HepG2 (cell line): ENCODE measurements around the gene KDM8. TPM values are rescaled to one million over a fixed set of nuclear protein-coding genes. Genes with fewer than 3 reads are reported as not detected.
A peak's percentile ranks its signal among the peaks of the same experiment; 100 is the strongest.

Experiments used
- AGO2 ChIP-seq: fragments of 200-400 bp; formaldehyde crosslinking; optimal IDR thresholded peaks from 2 replicates; pipeline ENCODE3; 2017; ENCODE audit warnings: mild to moderate bottlenecking, low read depth, low read length, moderate library complexity
- ETV6 ChIP-seq: sonication (generic); formaldehyde crosslinking; conservative IDR thresholded peaks from 2 replicates; pipeline ENCODE4 v1.4.0; 2020; ENCODE audit warnings: missing genetic modification reagents
- FOXA1 ChIP-seq, 2 experiments: fragments of 450-650 bp in 1 of 2; sonication (generic) in 1 of 2; formaldehyde crosslinking in 1 of 2; IDR thresholded peaks; 2 replicates each; pipeline versions ENCODE4 v1.4.0 to v1.6.1; 2016 to 2020; ENCODE audit warnings: missing genetic modification reagents in 1 of 2
- HNRNPUL1 ChIP-seq: fragments of 200-400 bp; formaldehyde crosslinking; IDR thresholded peaks from 2 replicates; pipeline ENCODE4 v1.6.1; 2017; ENCODE audit warnings: low read depth, mild to moderate bottlenecking, low read length, moderate library complexity
- HOXA3 ChIP-seq: sonication (generic); formaldehyde crosslinking; IDR thresholded peaks from 2 replicates; pipeline ENCODE4 v1.5.0; 2020; ENCODE audit warnings: missing genetic modification reagents
- MIER3 ChIP-seq: IDR thresholded peaks from 2 replicates; pipeline ENCODE4 v1.6.1; 2016; ENCODE audit warnings: missing compliant biosample characterization, borderline replicate concordance
- MTF1 ChIP-seq: sonication (generic); formaldehyde crosslinking; IDR thresholded peaks from 2 replicates; pipeline ENCODE4 v1.5.0; 2020; ENCODE audit warnings: missing genetic modification reagents
- PHF8 ChIP-seq: sonication (generic); formaldehyde crosslinking; IDR thresholded peaks from 2 replicates; pipeline ENCODE4 v1.5.0; 2020; ENCODE audit warnings: missing genetic modification reagents
- RARA ChIP-seq: IDR thresholded peaks from 2 replicates; pipeline ENCODE4 v1.6.1; 2016; ENCODE audit warnings: missing genetic modification reagents, missing compliant biosample characterization
- TAF15 ChIP-seq: fragments of 200-400 bp; formaldehyde crosslinking; IDR thresholded peaks from one replicate; pipeline ENCODE4 v1.6.1; 2018; ENCODE audit warnings: mild to moderate bottlenecking, low read depth, low read length; ENCODE audit not compliant: poor library complexity, severe bottlenecking
- ZNF496 ChIP-seq: sonication (generic); formaldehyde crosslinking; IDR thresholded peaks from 2 replicates; pipeline ENCODE4 v1.8.1; 2023; ENCODE audit warnings: mild to moderate bottlenecking, moderate library complexity, missing genetic modification reagents; ENCODE audit not compliant: insufficient replicate concordance
- polyA plus RNA-seq, 8 experiments: library from polyadenylated mRNA; depleted of rRNA in 3 of 8; stranded (reverse) in 7 of 8; unstranded in 1 of 8; fragments of >200 nt; fragmentation: Illumina TruSeq in 4 of 8; extraction: Trizol in 4 of 8; gene quantifications; 2 replicates each; pipeline versions ENCODE4 v1.2.1 to v1.2.3, GENCODE V29; 2011 to 2016; ENCODE audit warnings: low read depth in 4 of 8, missing spikeins in 1 of 8, mixed read lengths in 1 of 8; ENCODE audit not compliant: insufficient read depth in 1 of 8
- total RNA-seq, 5 experiments: library from RNA; depleted of rRNA; stranded (reverse); fragments of >200 nt; fragmentation: Illumina TruSeq; extraction: Trizol; gene quantifications; 2 replicates each; pipeline ENCODE4 v1.2.3, GENCODE V29; 2016; ENCODE audit warnings: low read depth in 1 of 5
- TF ChIP-seq, protein P1 (sequence below): IDR thresholded peaks from 2 replicates; pipeline ENCODE4 v1.6.1; 2016; ENCODE audit warnings: low read depth, missing genetic modification reagents, missing compliant biosample characterization
- TF ChIP-seq, protein P2 (sequence below): IDR thresholded peaks from 2 replicates; pipeline ENCODE4 v1.6.1; 2016; ENCODE audit warnings: missing compliant biosample characterization, missing genetic modification reagents, borderline replicate concordance
- TF ChIP-seq, protein P3 (sequence below): sonication (generic); formaldehyde crosslinking; IDR thresholded peaks from 2 replicates; pipeline ENCODE4 v1.8.1; 2023; ENCODE audit warnings: mild to moderate bottlenecking, moderate library complexity, missing genetic modification reagents
- TF ChIP-seq, protein P4 (sequence below): conservative IDR thresholded peaks from 2 replicates; pipeline ENCODE4 v1.6.1; 2018; ENCODE audit warnings: missing genetic modification reagents
- TF ChIP-seq, protein P5 (sequence below): sonication (generic); formaldehyde crosslinking; IDR thresholded peaks from 2 replicates; pipeline ENCODE4 v1.5.0; 2020; ENCODE audit warnings: mild to moderate bottlenecking, missing genetic modification reagents

KDM8 gene
- total and polyA plus RNA-seq, 2 of the 13 experiments (the other 11 are each of a cell fraction or from before 2014, with no cell fraction given), result 3.3 to 8.6 TPM

DNA sequence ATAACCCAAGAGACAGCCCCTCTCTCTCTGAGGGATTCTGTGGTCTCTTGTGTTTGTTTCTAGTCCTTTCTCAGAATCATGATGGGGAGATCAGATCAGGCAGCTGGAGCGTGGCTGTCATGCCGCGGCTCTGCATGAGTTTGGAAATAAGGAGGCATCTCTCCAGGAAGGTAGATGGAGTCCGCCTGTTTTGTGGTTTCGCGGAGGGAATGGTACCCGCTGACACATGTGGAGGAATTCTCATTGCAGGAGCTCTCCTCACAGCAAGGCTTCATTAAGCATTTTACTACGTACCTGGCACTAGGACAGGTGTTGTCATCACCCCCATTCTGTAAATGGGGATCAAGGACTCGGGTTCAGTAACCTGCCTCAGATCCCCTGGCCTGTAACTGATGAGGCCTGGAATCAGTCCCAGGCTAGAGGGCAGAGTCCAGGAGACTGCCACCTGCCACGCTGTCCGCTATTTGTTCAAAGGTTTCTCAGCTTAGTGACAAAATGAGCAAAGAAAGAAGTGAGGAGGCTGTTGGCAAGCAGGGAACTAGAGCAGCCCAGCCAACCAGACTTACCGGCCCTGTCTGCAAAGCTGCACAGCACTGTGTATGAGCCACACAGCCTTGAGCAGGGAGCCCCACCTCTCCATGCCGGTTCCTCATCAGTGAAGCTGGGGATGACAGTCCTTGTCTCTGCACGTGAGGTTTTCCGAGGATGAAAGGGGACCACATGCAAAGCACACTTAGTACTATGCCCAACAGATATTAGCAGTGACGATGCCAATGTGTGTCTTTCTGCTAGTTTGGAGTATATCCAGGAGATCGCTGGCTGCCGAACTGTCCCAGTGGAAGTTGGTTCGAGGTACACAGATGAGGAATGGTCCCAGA is 11.0 kb downstream of the KDM8 start (continued):
- TF ChIP-seq, protein P1, sequence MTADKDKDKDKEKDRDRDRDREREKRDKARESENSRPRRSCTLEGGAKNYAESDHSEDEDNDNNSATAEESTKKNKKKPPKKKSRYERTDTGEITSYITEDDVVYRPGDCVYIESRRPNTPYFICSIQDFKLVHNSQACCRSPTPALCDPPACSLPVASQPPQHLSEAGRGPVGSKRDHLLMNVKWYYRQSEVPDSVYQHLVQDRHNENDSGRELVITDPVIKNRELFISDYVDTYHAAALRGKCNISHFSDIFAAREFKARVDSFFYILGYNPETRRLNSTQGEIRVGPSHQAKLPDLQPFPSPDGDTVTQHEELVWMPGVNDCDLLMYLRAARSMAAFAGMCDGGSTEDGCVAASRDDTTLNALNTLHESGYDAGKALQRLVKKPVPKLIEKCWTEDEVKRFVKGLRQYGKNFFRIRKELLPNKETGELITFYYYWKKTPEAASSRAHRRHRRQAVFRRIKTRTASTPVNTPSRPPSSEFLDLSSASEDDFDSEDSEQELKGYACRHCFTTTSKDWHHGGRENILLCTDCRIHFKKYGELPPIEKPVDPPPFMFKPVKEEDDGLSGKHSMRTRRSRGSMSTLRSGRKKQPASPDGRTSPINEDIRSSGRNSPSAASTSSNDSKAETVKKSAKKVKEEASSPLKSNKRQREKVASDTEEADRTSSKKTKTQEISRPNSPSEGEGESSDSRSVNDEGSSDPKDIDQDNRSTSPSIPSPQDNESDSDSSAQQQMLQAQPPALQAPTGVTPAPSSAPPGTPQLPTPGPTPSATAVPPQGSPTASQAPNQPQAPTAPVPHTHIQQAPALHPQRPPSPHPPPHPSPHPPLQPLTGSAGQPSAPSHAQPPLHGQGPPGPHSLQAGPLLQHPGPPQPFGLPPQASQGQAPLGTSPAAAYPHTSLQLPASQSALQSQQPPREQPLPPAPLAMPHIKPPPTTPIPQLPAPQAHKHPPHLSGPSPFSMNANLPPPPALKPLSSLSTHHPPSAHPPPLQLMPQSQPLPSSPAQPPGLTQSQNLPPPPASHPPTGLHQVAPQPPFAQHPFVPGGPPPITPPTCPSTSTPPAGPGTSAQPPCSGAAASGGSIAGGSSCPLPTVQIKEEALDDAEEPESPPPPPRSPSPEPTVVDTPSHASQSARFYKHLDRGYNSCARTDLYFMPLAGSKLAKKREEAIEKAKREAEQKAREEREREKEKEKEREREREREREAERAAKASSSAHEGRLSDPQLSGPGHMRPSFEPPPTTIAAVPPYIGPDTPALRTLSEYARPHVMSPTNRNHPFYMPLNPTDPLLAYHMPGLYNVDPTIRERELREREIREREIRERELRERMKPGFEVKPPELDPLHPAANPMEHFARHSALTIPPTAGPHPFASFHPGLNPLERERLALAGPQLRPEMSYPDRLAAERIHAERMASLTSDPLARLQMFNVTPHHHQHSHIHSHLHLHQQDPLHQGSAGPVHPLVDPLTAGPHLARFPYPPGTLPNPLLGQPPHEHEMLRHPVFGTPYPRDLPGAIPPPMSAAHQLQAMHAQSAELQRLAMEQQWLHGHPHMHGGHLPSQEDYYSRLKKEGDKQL (CRISPR knock-in tag), result no peak
- TF ChIP-seq ZNF496 (CRISPR knock-in tag) (no peak), FOXA1 (IDR thresholded peaks at IDR 0.05) (no peak), FOXA1 (CRISPR knock-in tag; IDR thresholded peaks at IDR 0.05) (peak; percentile 52), MIER3 (CRISPR knock-in tag) (0 out of 2 replicates have a peak, but pooled peaks have one; percentile 16), ETV6 (CRISPR knock-in tag) (no peak), MTF1 (CRISPR knock-in tag) (no peak), HNRNPUL1 (no peak), RARA (CRISPR knock-in tag) (no peak), TAF15 (no peak), PHF8 (CRISPR knock-in tag) (no peak; the same call in 1 of the 2 replicates), AGO2 (no peak), HOXA3 (CRISPR knock-in tag) (peak; percentile 53; the same call in 1 of the 2 replicates)
- TF ChIP-seq, protein P2, sequence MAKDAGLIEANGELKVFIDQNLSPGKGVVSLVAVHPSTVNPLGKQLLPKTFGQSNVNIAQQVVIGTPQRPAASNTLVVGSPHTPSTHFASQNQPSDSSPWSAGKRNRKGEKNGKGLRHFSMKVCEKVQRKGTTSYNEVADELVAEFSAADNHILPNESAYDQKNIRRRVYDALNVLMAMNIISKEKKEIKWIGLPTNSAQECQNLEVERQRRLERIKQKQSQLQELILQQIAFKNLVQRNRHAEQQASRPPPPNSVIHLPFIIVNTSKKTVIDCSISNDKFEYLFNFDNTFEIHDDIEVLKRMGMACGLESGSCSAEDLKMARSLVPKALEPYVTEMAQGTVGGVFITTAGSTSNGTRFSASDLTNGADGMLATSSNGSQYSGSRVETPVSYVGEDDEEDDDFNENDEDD, result peak; percentile 39; the same call in 1 of the 2 replicates
- TF ChIP-seq, protein P3, sequence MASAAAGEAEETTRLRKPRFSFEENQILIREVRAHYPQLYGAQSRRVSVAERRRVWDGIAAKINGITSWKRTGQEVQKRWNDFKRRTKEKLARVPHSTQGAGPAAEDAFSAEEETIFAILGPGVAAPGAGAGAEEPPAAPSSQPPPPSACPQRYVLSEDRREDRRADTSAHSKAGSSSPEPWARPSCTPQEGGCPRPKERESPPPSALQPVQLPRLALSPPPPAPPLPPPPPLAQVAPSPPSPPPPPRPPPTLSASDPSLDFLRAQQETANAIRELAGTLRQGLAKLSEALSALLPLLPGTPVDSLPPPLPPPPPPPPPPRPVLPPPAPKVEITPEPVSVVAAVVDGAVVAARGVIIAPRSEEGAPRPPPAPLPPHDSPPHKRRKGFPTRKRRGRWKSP (CRISPR knock-in tag), result no peak
- TF ChIP-seq, protein P4, sequence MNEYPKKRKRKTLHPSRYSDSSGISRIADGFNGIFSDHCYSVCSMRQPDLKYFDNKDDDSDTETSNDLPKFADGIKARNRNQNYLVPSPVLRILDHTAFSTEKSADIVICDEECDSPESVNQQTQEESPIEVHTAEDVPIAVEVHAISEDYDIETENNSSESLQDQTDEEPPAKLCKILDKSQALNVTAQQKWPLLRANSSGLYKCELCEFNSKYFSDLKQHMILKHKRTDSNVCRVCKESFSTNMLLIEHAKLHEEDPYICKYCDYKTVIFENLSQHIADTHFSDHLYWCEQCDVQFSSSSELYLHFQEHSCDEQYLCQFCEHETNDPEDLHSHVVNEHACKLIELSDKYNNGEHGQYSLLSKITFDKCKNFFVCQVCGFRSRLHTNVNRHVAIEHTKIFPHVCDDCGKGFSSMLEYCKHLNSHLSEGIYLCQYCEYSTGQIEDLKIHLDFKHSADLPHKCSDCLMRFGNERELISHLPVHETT (CRISPR knock-in tag), result no peak
- TF ChIP-seq, protein P5, sequence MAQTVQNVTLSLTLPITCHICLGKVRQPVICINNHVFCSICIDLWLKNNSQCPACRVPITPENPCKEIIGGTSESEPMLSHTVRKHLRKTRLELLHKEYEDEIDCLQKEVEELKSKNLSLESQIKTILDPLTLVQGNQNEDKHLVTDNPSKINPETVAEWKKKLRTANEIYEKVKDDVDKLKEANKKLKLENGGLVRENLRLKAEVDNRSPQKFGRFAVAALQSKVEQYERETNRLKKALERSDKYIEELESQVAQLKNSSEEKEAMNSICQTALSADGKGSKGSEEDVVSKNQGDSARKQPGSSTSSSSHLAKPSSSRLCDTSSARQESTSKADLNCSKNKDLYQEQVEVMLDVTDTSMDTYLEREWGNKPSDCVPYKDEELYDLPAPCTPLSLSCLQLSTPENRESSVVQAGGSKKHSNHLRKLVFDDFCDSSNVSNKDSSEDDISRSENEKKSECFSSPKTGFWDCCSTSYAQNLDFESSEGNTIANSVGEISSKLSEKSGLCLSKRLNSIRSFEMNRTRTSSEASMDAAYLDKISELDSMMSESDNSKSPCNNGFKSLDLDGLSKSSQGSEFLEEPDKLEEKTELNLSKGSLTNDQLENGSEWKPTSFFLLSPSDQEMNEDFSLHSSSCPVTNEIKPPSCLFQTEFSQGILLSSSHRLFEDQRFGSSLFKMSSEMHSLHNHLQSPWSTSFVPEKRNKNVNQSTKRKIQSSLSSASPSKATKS (CRISPR knock-in tag), result no peak
